SK-N-SH (cell line): ENCODE data around the gene TSSK3. TPM values are rescaled to one million over a fixed set of nuclear protein-coding genes. Genes with fewer than 3 reads are reported as not detected.

Experiments used
- CTCF ChIA-PET: fragments of 300-600, 350-600 bp; formaldehyde crosslinking; extraction: SDS; loops from one replicate; lab custom pipeline; 2021; lab: Yijun Ruan, JAX
- POLR2A ChIA-PET: fragments of 350-600 bp; sonication (Branson Sonifier 250); formaldehyde crosslinking; extraction: SDS; loops from one replicate; lab custom pipeline; 2020; ENCODE audit warnings: antibody characterized with exemption, inconsistent platforms; lab: Yijun Ruan, JAX
- DNase-seq: peaks from one replicate; pipeline ENCODE4 v3.0.0; 2012
- H2AFZ ChIP-seq: fragments of 200-600 bp; sonication (generic); 2 replicates; pipeline ENCODE4 v1.8.1; 2016; ENCODE audit warnings: antibody characterized with exemption, mild to moderate bottlenecking, low read depth
- H3F3A ChIP-seq: fragments of 200-600 bp; sonication (generic); replicated peaks from 2 replicates; pipeline ENCODE3; 2016; ENCODE audit warnings: antibody characterized with exemption, mild to moderate bottlenecking; ENCODE audit not compliant: insufficient read depth
- H3K27ac ChIP-seq, 2 experiments: fragments of 200-500 bp in 1 of 2; fragments of 200-600 bp in 1 of 2; sonication (Bioruptor generic) in 1 of 2; sonication (generic), shearing (Covaris generic) in 1 of 2; 2 replicates each; pipeline versions ENCODE4 v1.5.1 to v1.6.1; 2014 to 2016; ENCODE audit warnings: low read depth in 2 of 2, inconsistent platforms in 1 of 2, low read length in 1 of 2, mild to moderate bottlenecking in 1 of 2, mixed read lengths in 1 of 2
- H3K27me3 ChIP-seq: fragments of 200-600 bp; sonication (generic), shearing (Covaris generic); 2 replicates; pipeline ENCODE4 v1.6.1; 2016; ENCODE audit warnings: mixed run types; ENCODE audit not compliant: insufficient read depth
- H3K36me3 ChIP-seq, 2 experiments: fragments of 200-500 bp in 1 of 2; fragments of 200-600 bp in 1 of 2; sonication (Bioruptor generic) in 1 of 2; sonication (generic) in 1 of 2; replicated peaks in 1 of 2; 2 replicates each; pipeline versions ENCODE3 to v1.5.1; 2014 to 2016; ENCODE audit warnings: low read length in 1 of 2, mild to moderate bottlenecking in 1 of 2; ENCODE audit not compliant: insufficient read depth in 2 of 2, control insufficient read depth in 1 of 2
- H3K4me1 ChIP-seq, 2 experiments: fragments of 200-500 bp in 1 of 2; fragments of 200-600 bp in 1 of 2; sonication (Bioruptor generic) in 1 of 2; sonication (generic), shearing (Covaris generic) in 1 of 2; 2 replicates each; pipeline versions ENCODE4 v1.5.1 to v1.6.1; 2014 to 2016; ENCODE audit warnings: low read depth in 1 of 2, low read length in 1 of 2, mixed run types in 1 of 2; ENCODE audit not compliant: insufficient read depth in 2 of 2, control insufficient read depth in 1 of 2
- H3K4me2 ChIP-seq: fragments of 200-600 bp; sonication (generic), shearing (Covaris generic); 2 replicates; pipeline ENCODE4 v1.6.1; 2017; ENCODE audit warnings: mixed run types
- H3K4me3 ChIP-seq, 2 experiments: fragments of 200-500 bp in 1 of 2; fragments of 200-600 bp in 1 of 2; sonication (Bioruptor generic) in 1 of 2; sonication (generic), shearing (Covaris generic) in 1 of 2; 2 replicates each; pipeline versions ENCODE4 v1.5.1 to v1.8.1; 2014 to 2016; ENCODE audit warnings: low read depth in 2 of 2, inconsistent platforms in 1 of 2, low read length in 1 of 2, mild to moderate bottlenecking in 1 of 2, mixed read lengths in 1 of 2, moderate library complexity in 1 of 2
- H3K79me2 ChIP-seq: fragments of 200-600 bp; sonication (generic); 2 replicates; pipeline ENCODE4 v1.8.1; 2017; ENCODE audit warnings: mild to moderate bottlenecking; ENCODE audit not compliant: insufficient read depth
- H3K9ac ChIP-seq: fragments of 200-600 bp; sonication (generic); 2 replicates; pipeline ENCODE4 v1.6.1; 2017; ENCODE audit warnings: mixed run types
- H3K9me2 ChIP-seq: fragments of 200-600 bp; sonication (generic); 2 replicates; pipeline ENCODE4 v1.6.1; 2017; ENCODE audit warnings: mixed run types
- H3K9me3 ChIP-seq: fragments of 200-600 bp; sonication (generic); 2 replicates; pipeline ENCODE4 v1.6.1; 2017; ENCODE audit warnings: mixed run types, mild to moderate bottlenecking, moderate library complexity
- H4K20me1 ChIP-seq: fragments of 200-600 bp; sonication (generic); 2 replicates; pipeline ENCODE4 v1.6.1; 2017; ENCODE audit warnings: mild to moderate bottlenecking, mixed run types; ENCODE audit not compliant: insufficient read depth
- ELF1 ChIP-seq: IDR thresholded peaks from 2 replicates; pipeline ENCODE4 v1.4.0; 2012
- EP300 ChIP-seq, 2 experiments: IDR thresholded peaks; 2 replicates each; pipeline versions ENCODE4 v1.4.0 to v1.6.1; 2012; ENCODE audit warnings: borderline replicate concordance in 1 of 2, low read depth in 1 of 2, low read length in 1 of 2
- FOSL2 ChIP-seq: IDR thresholded peaks from 2 replicates; pipeline ENCODE4 v1.4.0; 2012; ENCODE audit warnings: low read depth, mild to moderate bottlenecking, moderate library complexity, borderline replicate concordance
- JUND ChIP-seq: IDR thresholded peaks from 2 replicates; pipeline ENCODE4 v1.4.0; 2012
- MEF2A ChIP-seq: IDR thresholded peaks from 2 replicates; pipeline ENCODE4 v1.4.0; 2012; ENCODE audit warnings: low read depth, borderline replicate concordance
- MXI1 ChIP-seq: IDR thresholded peaks from 2 replicates; pipeline ENCODE4 v1.6.1; 2012; ENCODE audit warnings: mild to moderate bottlenecking, low read depth, low read length, improper control_type of control experiment
- NFIC ChIP-seq: IDR thresholded peaks from 2 replicates; pipeline ENCODE4 v1.4.0; 2012; ENCODE audit warnings: borderline replicate concordance
- NRF1 ChIP-seq: IDR thresholded peaks from 2 replicates; pipeline ENCODE4 v1.6.1; 2012; ENCODE audit warnings: low read depth, mild to moderate bottlenecking, low read length
- POLR2AphosphoS5 ChIP-seq: IDR thresholded peaks from 2 replicates; pipeline ENCODE4 v1.6.1; 2012; ENCODE audit warnings: low read depth, low read length
- RAD21 ChIP-seq: IDR thresholded peaks from 2 replicates; pipeline ENCODE4 v1.6.1; 2012; ENCODE audit warnings: mild to moderate bottlenecking, low read length
- RXRA ChIP-seq: IDR thresholded peaks from 2 replicates; pipeline ENCODE4 v1.4.0; 2012; ENCODE audit warnings: low read depth, mild to moderate bottlenecking, borderline replicate concordance
- SMC3 ChIP-seq: IDR thresholded peaks from 2 replicates; pipeline ENCODE4 v1.6.1; 2012; ENCODE audit warnings: low read depth, low read length, improper control_type of control experiment
- TCF12 ChIP-seq: IDR thresholded peaks from 2 replicates; pipeline ENCODE4 v1.4.0; 2012
- YY1 ChIP-seq: IDR thresholded peaks from 2 replicates; pipeline ENCODE4 v1.4.0; 2012; ENCODE audit warnings: low read depth, mild to moderate bottlenecking
- WGBS: methylation state at CpG from one replicate; pipeline ENCODE4 v1.1.6; 2017; ENCODE audit warnings: low lambda C conversion rate; 5-methylcytosine and 5-hydroxymethylcytosine counted together
- polyA plus RNA-seq, 3 experiments: library from polyadenylated mRNA; depleted of rRNA; stranded (reverse); fragments of >200 nt; gene quantifications; 2 replicates each; pipeline ENCODE4 v1.2.3, GENCODE V29; 2012
- TF ChIP-seq, protein P1 (sequence below): IDR thresholded peaks from 2 replicates; pipeline ENCODE4 v1.4.0; 2012; ENCODE audit warnings: low read depth

The TSSK3 gene
- polyA plus RNA-seq, 1 of the 3 experiments (the other 2 are of a cell fraction): 0.28 TPM

GRCh38 chr1:32367912-32368635, 5.7 kb downstream of the TSSK3 start:
- Histone ChIP-seq H2AFZ (no peak overlapping the region), H3K36me3 (peaks cover 29 to 56% of the 10 kb centered on the region in 2 experiments), H3K4me3 (no peak overlapping the region), H4K20me1 (no peaks in the 10 kb centered on the region), H3F3A (peaks cover 8% of the 10 kb centered on the region), H3K4me2 (no peak overlapping the region), H3K9me3 (no peaks in the 10 kb centered on the region), H3K79me2 (no peaks in the 10 kb centered on the region), H3K9ac (no peak overlapping the region), H3K27me3 (no peaks in the 10 kb centered on the region), H3K27ac (no peak overlapping the region), H3K4me1 (no peaks in the 10 kb centered on the region), H3K9me2 (no peaks in the 10 kb centered on the region)
- ChIA-PET POLR2A (interaction anchor here (0.6 to 1.1 kb wide), 2 partner anchors 9 to 12 kb away, joined by 3 to 4 read pairs; no protein-coding TSS in a partner anchor), CTCF (no interaction called here)
- no peak for DNase-seq
- WGBS: 92% methylated on average over 7 of the region's 7 CpGs
- TF ChIP-seq POLR2AphosphoS5 (no peak), TCF12 (no peak), FOSL2 (no peak), SMC3 (no peak), NFIC (no peak), EP300 (IDR thresholded peaks at IDR 0.05; ENCODE audit: borderline replicate concordance in 1 of 2, low read depth in 1 of 2, low read length in 1 of 2) (no peak)
- TF ChIP-seq, protein P1, sequence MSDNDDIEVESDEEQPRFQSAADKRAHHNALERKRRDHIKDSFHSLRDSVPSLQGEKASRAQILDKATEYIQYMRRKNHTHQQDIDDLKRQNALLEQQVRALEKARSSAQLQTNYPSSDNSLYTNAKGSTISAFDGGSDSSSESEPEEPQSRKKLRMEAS: no peak
- TF ChIP-seq, all 33 proteins: peak for 0

DNA sequence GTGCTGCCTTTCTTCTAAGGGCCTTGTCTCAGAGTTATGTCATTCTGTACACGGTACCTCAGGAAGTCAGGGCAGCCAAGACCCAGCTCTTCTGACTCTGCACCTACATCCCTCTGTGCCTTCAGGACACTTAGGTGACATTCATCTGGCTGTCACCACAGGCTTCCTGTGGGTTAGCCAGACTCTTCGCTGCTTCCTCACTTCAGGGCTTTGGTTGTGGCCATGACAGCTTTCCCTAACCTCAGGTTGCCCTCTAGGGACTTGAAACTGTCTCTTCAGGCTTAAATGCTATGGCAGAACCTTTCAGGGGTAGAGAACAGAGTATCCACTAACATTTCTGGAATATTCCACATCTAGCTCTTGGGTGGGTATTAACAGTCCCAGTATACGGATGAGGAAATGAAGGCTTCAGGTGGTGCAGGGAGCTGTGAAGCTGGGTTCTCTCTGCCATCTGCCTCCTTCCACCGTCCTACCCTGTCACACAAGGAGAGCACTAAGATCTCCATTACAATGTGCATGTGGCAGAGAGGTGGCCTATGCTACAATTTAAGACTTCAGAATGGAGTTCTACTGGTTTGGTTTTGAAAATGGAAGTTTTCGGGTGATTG, 9.9 kb downstream of the TSSK3 start:
- no peak overlapping the region for H3K4me3 ChIP-seq
- peaks cover 41 to 65% of the 10 kb centered on the region in 2 experiments for H3K36me3 ChIP-seq
- CTCF ChIA-PET: interaction anchor here (0.9 to 1.7 kb wide), 3 partner anchors 22 to 156 kb away, joined by 3 to 4 read pairs (median 3); partner anchors contain the start of genes EIF3I and TMEM234
- H3F3A ChIP-seq: peaks cover 2% of the 10 kb centered on the region
- no peak overlapping the region for H2AFZ ChIP-seq
- H3K79me2 ChIP-seq: no peaks in the 10 kb centered on the region
- DNase-seq: no peak
- no peaks in the 10 kb centered on the region for H3K27me3 ChIP-seq
- 91% methylated on average over 5 of the region's 5 CpGs for WGBS
- TF ChIP-seq RAD21 (peak; percentile 31; the same call in 1 of the 2 replicates), MXI1 (no peak)
- TF ChIP-seq, all 33 proteins: peak for 1
- H3K27ac ChIP-seq: no peak overlapping the region
- H3K4me1 ChIP-seq: no peaks in the 10 kb centered on the region
- no peak overlapping the region for H3K4me2 ChIP-seq
- H3K9me2 ChIP-seq: no peaks in the 10 kb centered on the region
- POLR2A ChIA-PET: no interaction called here
- H4K20me1 ChIP-seq: no peaks in the 10 kb centered on the region
- no peak overlapping the region for H3K9ac ChIP-seq
- H3K9me3 ChIP-seq: no peaks in the 10 kb centered on the region

DNA sequence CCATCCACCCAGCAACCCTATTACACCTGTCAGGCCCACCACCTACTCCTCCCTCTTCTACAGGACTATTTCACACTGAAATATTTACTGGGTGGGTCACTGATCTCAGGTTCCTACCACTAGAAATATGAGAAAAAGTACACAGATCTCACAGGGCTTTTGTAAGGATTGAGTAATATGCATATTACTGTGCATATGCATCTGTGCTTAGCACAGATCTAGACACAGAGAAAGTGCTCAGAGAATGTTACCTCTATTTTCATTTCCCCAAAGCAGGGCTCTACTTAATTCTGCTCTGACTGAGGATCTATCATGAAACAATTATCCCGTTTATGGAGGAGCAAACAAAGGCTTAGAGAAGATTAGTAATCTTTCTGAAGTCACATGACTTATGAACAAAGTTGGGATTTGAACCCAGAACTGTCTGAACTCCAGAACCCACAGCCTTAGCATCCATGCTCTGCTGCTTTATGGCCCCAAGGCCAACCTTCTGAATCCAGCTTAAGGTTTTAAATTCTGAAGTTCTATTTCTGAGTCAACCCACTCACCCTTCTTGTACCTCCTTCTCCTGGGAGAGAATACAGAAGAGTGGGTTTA, 11.8 kb downstream of the TSSK3 start:
- ChIA-PET CTCF (no interaction called here), POLR2A (no interaction called here)
- Histone ChIP-seq H3K27ac (no peak overlapping the region), H3F3A (peaks cover 2% of the 10 kb centered on the region), H3K4me3 (no peak overlapping the region), H3K4me2 (no peak overlapping the region), H4K20me1 (no peaks in the 10 kb centered on the region), H3K9me3 (no peaks in the 10 kb centered on the region), H3K27me3 (no peaks in the 10 kb centered on the region), H2AFZ (no peak overlapping the region), H3K4me1 (no peaks in the 10 kb centered on the region), H3K9ac (no peak overlapping the region), H3K9me2 (no peaks in the 10 kb centered on the region), H3K36me3 (peaks cover 33 to 71% of the 10 kb centered on the region in 2 experiments), H3K79me2 (no peaks in the 10 kb centered on the region)
- 80% methylated on average over 1 of the region's 1 CpG for WGBS
- no peak for TF ChIP-seq JUND
- no peak for TF ChIP-seq MEF2A
- TF ChIP-seq RAD21: no peak
- no peak for TF ChIP-seq POLR2AphosphoS5
- TF ChIP-seq ELF1: no peak
- TF ChIP-seq YY1: no peak
- TF ChIP-seq RXRA: no peak
- TF ChIP-seq NRF1: no peak
- no peak for DNase-seq
